ENCODE measurements around the gene DEF6. TPM values are rescaled to one million over a fixed set of nuclear protein-coding genes. Genes with fewer than 3 reads are reported as not detected.

DEF6 gene
- total and polyA plus RNA-seq, 2 of the 13 experiments (the other 11 are each of a cell fraction or from before 2014, with no cell fraction given): 5.2 to 10.0 TPM

DNA sequence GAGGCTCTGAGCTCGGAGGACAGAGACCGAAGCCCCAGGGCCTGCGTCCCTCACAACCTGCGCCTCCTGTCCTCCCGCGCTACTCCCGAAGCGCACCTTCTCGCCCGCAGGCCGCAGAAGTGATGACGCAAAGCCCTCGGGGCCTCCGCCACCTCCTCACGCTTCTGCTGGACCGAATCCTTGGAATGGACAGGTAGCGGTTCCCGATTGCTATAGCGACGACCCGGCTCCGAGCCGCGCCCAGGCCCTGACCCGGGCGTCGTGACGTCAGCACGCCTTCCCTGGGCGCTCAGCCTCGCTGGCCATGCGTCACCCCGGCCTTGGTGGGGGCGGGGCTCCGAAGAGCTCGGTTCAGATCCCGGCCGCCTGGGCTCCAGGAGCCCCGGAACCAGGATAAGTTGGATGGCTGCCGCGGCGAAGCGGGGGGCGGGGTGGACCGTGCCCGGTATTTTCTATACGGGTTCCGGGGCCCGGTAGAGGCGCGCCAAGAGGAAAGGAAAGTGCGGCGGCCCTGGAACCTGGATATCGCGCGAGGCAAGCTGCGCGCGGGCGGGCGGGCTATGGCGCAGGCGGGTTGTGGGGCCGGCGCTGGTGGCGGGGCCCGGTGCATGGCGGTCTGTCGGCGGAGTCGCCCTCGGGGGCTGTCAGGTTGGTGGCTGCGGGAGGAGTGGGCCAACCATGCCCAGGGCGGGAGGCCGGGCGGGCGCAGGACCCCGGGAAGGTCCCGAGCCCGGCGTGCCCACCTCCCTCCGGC is 38.2 kb upstream of the DEF6 start, which contains the start of gene ZNF76 (continued):
- TF ChIP-seq, protein P1, sequence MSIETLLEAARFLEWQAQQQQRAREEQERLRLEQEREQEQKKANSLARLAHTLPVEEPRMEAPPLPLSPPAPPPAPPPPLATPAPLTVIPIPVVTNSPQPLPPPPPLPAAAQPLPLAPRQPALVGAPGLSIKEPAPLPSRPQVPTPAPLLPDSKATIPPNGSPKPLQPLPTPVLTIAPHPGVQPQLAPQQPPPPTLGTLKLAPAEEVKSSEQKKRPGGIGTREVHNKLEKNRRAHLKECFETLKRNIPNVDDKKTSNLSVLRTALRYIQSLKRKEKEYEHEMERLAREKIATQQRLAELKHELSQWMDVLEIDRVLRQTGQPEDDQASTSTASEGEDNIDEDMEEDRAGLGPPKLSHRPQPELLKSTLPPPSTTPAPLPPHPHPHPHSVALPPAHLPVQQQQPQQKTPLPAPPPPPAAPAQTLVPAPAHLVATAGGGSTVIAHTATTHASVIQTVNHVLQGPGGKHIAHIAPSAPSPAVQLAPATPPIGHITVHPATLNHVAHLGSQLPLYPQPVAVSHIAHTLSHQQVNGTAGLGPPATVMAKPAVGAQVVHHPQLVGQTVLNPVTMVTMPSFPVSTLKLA (IDR thresholded peaks at IDR 0.05): peak; percentile 31; the same call in 1 of the 2 replicates
- TF ChIP-seq, protein P2, sequence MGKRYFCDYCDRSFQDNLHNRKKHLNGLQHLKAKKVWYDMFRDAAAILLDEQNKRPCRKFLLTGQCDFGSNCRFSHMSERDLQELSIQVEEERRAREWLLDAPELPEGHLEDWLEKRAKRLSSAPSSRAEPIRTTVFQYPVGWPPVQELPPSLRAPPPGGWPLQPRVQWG (CRISPR knock-in tag; IDR thresholded peaks at IDR 0.05; ENCODE audit: borderline replicate concordance, low read depth): no peak
- no peak; the same call in 1 of the 2 replicates for TF ChIP-seq JUND (CRISPR knock-in tag; IDR thresholded peaks at IDR 0.05)
- TF ChIP-seq, protein P3, sequence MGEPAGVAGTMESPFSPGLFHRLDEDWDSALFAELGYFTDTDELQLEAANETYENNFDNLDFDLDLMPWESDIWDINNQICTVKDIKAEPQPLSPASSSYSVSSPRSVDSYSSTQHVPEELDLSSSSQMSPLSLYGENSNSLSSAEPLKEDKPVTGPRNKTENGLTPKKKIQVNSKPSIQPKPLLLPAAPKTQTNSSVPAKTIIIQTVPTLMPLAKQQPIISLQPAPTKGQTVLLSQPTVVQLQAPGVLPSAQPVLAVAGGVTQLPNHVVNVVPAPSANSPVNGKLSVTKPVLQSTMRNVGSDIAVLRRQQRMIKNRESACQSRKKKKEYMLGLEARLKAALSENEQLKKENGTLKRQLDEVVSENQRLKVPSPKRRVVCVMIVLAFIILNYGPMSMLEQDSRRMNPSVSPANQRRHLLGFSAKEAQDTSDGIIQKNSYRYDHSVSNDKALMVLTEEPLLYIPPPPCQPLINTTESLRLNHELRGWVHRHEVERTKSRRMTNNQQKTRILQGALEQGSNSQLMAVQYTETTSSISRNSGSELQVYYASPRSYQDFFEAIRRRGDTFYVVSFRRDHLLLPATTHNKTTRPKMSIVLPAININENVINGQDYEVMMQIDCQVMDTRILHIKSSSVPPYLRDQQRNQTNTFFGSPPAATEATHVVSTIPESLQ (CRISPR knock-in tag; conservative IDR thresholded peaks at IDR 0.05): 0 out of 2 replicates have a peak, but pooled peaks have one; percentile 67
- TF ChIP-seq PRPF4 (IDR thresholded peaks at IDR 0.05; ENCODE audit: low read depth, low read length, poor library complexity, severe bottlenecking): peak; percentile 99
- TF ChIP-seq PAWR (CRISPR knock-in tag; IDR thresholded peaks at IDR 0.05; ENCODE audit: borderline replicate concordance): no peak
- TF ChIP-seq ZNF547 (CRISPR knock-in tag; IDR thresholded peaks at IDR 0.05): peak; percentile 87
- TF ChIP-seq, protein P4, sequence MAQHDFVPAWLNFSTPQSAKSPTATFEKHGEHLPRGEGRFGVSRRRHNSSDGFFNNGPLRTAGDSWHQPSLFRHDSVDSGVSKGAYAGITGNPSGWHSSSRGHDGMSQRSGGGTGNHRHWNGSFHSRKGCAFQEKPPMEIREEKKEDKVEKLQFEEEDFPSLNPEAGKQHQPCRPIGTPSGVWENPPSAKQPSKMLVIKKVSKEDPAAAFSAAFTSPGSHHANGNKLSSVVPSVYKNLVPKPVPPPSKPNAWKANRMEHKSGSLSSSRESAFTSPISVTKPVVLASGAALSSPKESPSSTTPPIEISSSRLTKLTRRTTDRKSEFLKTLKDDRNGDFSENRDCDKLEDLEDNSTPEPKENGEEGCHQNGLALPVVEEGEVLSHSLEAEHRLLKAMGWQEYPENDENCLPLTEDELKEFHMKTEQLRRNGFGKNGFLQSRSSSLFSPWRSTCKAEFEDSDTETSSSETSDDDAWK (CRISPR knock-in tag; IDR thresholded peaks at IDR 0.05): no peak
- TF ChIP-seq, protein P5, sequence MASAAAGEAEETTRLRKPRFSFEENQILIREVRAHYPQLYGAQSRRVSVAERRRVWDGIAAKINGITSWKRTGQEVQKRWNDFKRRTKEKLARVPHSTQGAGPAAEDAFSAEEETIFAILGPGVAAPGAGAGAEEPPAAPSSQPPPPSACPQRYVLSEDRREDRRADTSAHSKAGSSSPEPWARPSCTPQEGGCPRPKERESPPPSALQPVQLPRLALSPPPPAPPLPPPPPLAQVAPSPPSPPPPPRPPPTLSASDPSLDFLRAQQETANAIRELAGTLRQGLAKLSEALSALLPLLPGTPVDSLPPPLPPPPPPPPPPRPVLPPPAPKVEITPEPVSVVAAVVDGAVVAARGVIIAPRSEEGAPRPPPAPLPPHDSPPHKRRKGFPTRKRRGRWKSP (CRISPR knock-in tag; IDR thresholded peaks at IDR 0.05): peak; percentile 96
- TF ChIP-seq, protein P6, sequence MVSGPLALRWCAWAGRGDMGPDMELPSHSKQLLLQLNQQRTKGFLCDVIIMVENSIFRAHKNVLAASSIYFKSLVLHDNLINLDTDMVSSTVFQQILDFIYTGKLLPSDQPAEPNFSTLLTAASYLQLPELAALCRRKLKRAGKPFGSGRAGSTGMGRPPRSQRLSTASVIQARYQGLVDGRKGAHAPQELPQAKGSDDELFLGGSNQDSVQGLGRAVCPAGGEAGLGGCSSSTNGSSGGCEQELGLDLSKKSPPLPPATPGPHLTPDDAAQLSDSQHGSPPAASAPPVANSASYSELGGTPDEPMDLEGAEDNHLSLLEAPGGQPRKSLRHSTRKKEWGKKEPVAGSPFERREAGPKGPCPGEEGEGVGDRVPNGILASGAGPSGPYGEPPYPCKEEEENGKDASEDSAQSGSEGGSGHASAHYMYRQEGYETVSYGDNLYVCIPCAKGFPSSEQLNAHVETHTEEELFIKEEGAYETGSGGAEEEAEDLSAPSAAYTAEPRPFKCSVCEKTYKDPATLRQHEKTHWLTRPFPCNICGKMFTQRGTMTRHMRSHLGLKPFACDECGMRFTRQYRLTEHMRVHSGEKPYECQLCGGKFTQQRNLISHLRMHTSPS (CRISPR knock-in tag; IDR thresholded peaks at IDR 0.05; ENCODE audit: low read depth): no peak
- peak in 1 of 2 experiments; percentile 99; a peak in 2 of 4 replicates for TF ChIP-seq KLF16 (CRISPR knock-in tag; IDR thresholded peaks at IDR 0.05)
- TF ChIP-seq ZSCAN25 (CRISPR knock-in tag; IDR thresholded peaks at IDR 0.05): peak; percentile 79; the same call in 1 of the 2 replicates
- TF ChIP-seq SMAD9 (CRISPR knock-in tag; IDR thresholded peaks at IDR 0.05): no peak
- no peak for TF ChIP-seq MAFK (conservative IDR thresholded peaks at IDR 0.05 in 1 of 2, IDR thresholded peaks at IDR 0.05 in 1 of 2; ENCODE audit: low read length in 2 of 2)
- no peak for TF ChIP-seq NBN (conservative IDR thresholded peaks at IDR 0.05)
- TF ChIP-seq, protein P7, sequence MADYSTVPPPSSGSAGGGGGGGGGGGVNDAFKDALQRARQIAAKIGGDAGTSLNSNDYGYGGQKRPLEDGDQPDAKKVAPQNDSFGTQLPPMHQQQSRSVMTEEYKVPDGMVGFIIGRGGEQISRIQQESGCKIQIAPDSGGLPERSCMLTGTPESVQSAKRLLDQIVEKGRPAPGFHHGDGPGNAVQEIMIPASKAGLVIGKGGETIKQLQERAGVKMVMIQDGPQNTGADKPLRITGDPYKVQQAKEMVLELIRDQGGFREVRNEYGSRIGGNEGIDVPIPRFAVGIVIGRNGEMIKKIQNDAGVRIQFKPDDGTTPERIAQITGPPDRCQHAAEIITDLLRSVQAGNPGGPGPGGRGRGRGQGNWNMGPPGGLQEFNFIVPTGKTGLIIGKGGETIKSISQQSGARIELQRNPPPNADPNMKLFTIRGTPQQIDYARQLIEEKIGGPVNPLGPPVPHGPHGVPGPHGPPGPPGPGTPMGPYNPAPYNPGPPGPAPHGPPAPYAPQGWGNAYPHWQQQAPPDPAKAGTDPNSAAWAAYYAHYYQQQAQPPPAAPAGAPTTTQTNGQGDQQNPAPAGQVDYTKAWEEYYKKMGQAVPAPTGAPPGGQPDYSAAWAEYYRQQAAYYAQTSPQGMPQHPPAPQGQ (CRISPR knock-in tag; IDR thresholded peaks at IDR 0.05; ENCODE audit: borderline replicate concordance): peak; percentile 58; the same call in 1 of the 2 replicates
- peak; percentile 96; the same call in 1 of the 2 replicates for TF ChIP-seq MTF2 (CRISPR knock-in tag; IDR thresholded peaks at IDR 0.05; ENCODE audit: borderline replicate concordance)

All from HepG2 (cell line).